Ascending aorta (tissue), 2 donors: ENCODE measurements around the gene APC2. TPM values are rescaled to one million over a fixed set of nuclear protein-coding genes. Genes with fewer than 3 reads are reported as not detected.
"Not testable (repeated sequence)": the region's sequence is repeated elsewhere in the genome, so short reads cannot be mapped to it uniquely, and the experiment has no call there.

Experiments
- DNase-seq, 2 donors: peaks; one replicate each; pipeline ENCODE4 v3.0.0-alpha.2; 2019; ENCODE audit warnings: low spot score in 2 of 2
- H3K27ac ChIP-seq, 2 donors: fragments of 200-600 bp; sonication (generic); one replicate each; pipeline ENCODE4 v1.5.1; 2016 to 2017; ENCODE audit warnings: mild to moderate bottlenecking in 1 of 2
- H3K27me3 ChIP-seq: fragments of 200-600 bp; sonication (generic); one replicate; pipeline ENCODE4 v1.5.1; 2017
- H3K36me3 ChIP-seq, 2 donors: fragments of 200-600 bp; sonication (generic); one replicate each; pipeline ENCODE4 v1.5.1; 2016
- H3K4me1 ChIP-seq, 2 donors: fragments of 200-600 bp; sonication (generic); one replicate each; pipeline ENCODE4 v1.5.1; 2016 to 2017; ENCODE audit warnings: mild to moderate bottlenecking in 1 of 2
- H3K4me3 ChIP-seq, 2 donors: fragments of 200-600 bp; sonication (generic); one replicate each; pipeline ENCODE4 v1.5.1; 2016 to 2017; ENCODE audit warnings: mild to moderate bottlenecking in 1 of 2
- H3K9me3 ChIP-seq, 2 donors: fragments of 200-600 bp; sonication (generic); one replicate each; pipeline ENCODE4 v1.5.1; 2016
- intact Hi-C: fragments of 100-400 bp; cut with DNase I; formaldehyde crosslinking; loops from one replicate; pipeline ENCODE4 v1.15.1; 2023
- total RNA-seq: library from RNA; depleted of rRNA; stranded (reverse); fragments of >200 nt; gene quantifications from one replicate; pipeline ENCODE4 v1.1.0, GENCODE V29; 2016
- TF ChIP-seq, protein P1 (sequence below), 3 experiments: fragments of 200-600 bp in 2 of 3; fragments of 450-650 bp in 1 of 3; sonication (generic) in 2 of 3; IDR thresholded peaks; one replicate each; pipeline ENCODE4 v1.5.1; 2016 to 2019; ENCODE audit warnings: antibody characterized with exemption in 3 of 3, mild to moderate bottlenecking in 1 of 3, moderate library complexity in 1 of 3

The APC2 gene
- total RNA-seq, 1 donor from 2014 or later, result not detected

DNA sequence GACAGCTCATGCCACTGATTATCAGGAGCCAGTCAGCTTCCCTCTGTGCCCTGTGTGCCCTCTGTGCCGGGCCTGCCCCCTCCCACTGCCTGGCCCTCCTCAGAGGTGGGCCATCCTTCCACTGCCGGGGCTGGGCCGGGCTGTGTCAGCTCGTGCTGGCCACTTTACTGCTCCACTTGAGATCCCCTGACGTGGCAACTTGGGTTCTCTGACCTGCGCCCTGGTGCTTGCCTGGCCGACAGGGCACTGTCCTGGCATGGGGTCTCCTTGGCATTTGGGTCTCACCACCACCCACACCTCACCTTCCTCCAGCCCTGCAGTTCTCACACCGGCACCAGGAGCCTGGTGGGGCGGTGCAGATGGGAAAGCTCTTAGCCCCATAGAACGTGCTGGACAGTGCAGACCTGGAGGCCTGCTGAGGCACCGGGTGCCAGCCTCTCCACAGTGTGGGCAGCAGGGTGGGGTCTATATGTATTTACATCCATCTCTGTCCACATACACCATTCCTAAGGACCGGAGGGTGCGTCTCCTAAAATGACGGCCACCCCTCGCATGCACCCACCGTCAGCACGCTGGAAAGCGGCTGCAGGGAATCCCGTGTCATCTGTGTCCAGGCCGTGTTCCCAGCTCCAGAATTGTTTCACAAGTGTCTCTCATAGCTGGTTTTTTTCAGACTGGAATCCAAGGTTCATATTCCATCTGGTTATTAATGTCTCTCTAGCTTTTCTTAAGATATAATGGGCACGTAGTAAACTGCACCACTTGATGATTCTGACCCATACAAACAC lies 30.8 kb upstream of the APC2 start:
- Histone ChIP-seq H3K36me3 (peaks cover 55 to 59% of the 10 kb centered on the region in 2 donors), H3K27ac (no peak overlapping the region), H3K9me3 (no peaks in the 10 kb centered on the region), H3K4me3 (no peak overlapping the region), H3K4me1 (peaks cover 12 to 21% of the 10 kb centered on the region in 2 donors), H3K27me3 (no peaks in the 10 kb centered on the region)
- DNase-seq, result no peak
- intact Hi-C loops, result no loop called here
- TF ChIP-seq, protein P1, sequence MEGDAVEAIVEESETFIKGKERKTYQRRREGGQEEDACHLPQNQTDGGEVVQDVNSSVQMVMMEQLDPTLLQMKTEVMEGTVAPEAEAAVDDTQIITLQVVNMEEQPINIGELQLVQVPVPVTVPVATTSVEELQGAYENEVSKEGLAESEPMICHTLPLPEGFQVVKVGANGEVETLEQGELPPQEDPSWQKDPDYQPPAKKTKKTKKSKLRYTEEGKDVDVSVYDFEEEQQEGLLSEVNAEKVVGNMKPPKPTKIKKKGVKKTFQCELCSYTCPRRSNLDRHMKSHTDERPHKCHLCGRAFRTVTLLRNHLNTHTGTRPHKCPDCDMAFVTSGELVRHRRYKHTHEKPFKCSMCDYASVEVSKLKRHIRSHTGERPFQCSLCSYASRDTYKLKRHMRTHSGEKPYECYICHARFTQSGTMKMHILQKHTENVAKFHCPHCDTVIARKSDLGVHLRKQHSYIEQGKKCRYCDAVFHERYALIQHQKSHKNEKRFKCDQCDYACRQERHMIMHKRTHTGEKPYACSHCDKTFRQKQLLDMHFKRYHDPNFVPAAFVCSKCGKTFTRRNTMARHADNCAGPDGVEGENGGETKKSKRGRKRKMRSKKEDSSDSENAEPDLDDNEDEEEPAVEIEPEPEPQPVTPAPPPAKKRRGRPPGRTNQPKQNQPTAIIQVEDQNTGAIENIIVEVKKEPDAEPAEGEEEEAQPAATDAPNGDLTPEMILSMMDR (IDR thresholded peaks at IDR 0.05), result no peak

DNA sequence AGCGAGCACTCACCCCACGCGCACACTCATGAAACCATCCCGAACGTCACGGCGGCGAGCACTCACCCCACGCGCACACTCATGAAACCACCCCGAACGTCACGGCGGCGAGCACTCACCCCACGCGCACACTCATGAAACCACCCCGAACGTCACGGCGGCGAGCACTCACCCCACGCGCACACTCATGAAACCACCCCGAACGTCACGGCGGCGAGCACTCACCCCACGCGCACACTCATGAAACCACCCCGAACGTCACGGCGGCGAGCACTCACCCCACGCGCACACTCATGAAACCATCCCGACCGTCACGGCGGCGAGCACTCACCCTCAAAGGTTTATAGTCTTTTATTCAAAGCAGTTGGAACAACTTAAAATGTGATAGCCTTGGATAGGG lies 29.8 kb upstream of the APC2 start:
- H3K4me3 ChIP-seq, intact Hi-C loops: not testable (repeated sequence)

GRCh38 chr19:1420590-1420989 lies 29.3 kb upstream of the APC2 start:
- peaks cover 67 to 73% of the 10 kb centered on the region in 2 donors for H3K36me3 ChIP-seq
- H3K4me1 ChIP-seq, result peaks cover 11 to 15% of the 10 kb centered on the region in 2 donors

More for the DNA sequence above, 29.8 kb upstream of the APC2 start:
- H3K9me3 ChIP-seq, H3K27me3 ChIP-seq, H3K27ac ChIP-seq, DNase-seq: not testable (repeated sequence)
- H3K4me1 ChIP-seq, result peaks cover 12 to 18% of the 10 kb centered on the region in 2 donors
- peaks cover 62 to 68% of the 10 kb centered on the region in 2 donors for H3K36me3 ChIP-seq

DNA sequence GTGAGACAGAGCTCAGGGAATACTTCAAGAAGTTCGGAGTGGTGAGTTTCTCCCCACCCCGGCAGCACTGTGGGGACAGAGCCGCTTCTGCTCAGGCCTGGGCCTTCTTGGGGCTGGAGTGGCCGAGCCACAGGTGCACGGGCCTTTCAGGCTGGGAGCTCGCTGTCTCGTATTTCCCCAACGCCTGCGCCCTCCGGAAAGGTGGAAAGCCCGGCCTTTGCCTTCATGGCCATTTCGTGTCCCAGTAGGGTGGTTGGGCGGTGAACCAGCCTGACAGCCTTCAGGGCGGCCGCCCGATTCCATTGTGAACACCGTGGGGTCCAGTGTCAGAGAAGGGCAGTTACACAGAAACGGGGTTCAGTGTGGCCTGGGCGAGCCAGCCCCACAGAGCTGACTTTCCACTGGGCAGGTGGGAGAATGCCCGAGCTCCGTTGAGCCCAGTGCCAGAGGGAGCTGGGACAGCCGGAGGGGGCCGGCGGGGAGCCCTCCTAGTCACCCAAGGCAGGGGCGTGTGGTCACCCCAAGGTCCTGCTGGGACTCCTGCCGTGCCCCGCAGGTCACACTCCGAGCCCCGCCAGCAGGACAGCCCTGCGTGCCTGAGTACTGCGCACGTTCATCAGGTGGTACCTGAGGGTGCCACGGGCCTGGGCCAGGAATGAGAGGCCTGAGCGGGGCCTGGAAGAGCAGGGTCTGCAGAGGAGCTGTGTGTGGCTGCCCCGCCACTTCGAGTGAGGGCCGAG lies 28.5 kb upstream of the APC2 start:
- Histone ChIP-seq H3K27me3 (no peaks in the 10 kb centered on the region), H3K36me3 (peaks cover 73 to 81% of the 10 kb centered on the region in 2 donors)
- TF ChIP-seq, protein P1 (IDR thresholded peaks at IDR 0.05), result no peak

More at GRCh38 chr19:1420590-1420989, 29.3 kb upstream of the APC2 start:
- intact Hi-C loops, result no loop called here
- TF ChIP-seq, protein P1 (IDR thresholded peaks at IDR 0.05), result no peak
- no peak for DNase-seq
- Histone ChIP-seq H3K27ac (no peak overlapping the region), H3K27me3 (no peaks in the 10 kb centered on the region), H3K4me3 (no peak overlapping the region), H3K9me3 (no peaks in the 10 kb centered on the region)

DNA sequence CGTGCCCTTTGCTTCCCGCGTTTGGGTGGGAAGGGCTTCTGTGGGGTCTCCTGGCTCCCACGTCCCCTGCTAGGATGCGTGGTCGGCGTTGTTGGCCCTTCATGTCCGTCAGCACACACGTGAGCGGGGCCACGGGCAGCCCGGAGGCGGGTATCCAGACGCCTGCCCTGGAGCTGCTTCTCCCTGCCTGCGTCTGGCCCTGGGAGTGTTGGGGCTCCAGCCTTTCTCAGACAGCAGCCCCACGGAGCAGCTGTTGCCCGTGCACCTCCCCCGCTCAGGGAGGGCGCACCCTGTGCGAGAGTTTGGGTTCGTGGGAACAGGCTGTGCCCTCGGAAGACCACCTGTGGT lies 28.0 kb upstream of the APC2 start:
- H3K4me3 ChIP-seq, result no peak overlapping the region
- H3K4me1 ChIP-seq, result peaks cover 0 to 2% of the 10 kb centered on the region in 2 donors
- no peaks in the 10 kb centered on the region for H3K9me3 ChIP-seq
- TF ChIP-seq, protein P1 (IDR thresholded peaks at IDR 0.05), result no peak
- H3K27me3 ChIP-seq, result no peaks in the 10 kb centered on the region
- no peak for DNase-seq
- H3K36me3 ChIP-seq, result peaks cover 78 to 84% of the 10 kb centered on the region in 2 donors
- intact Hi-C loops, result no loop called here
- no peak overlapping the region for H3K27ac ChIP-seq

More for the DNA sequence above, 28.5 kb upstream of the APC2 start:
- no peak overlapping the region for H3K27ac ChIP-seq
- no peaks in the 10 kb centered on the region for H3K9me3 ChIP-seq
- H3K4me1 ChIP-seq, result peaks cover 4 to 7% of the 10 kb centered on the region in 2 donors
- no peak for DNase-seq
- H3K4me3 ChIP-seq, result no peak overlapping the region
- intact Hi-C loops, result no loop called here

GRCh38 chr19:1422360-1422759 lies 27.6 kb upstream of the APC2 start:
- Histone ChIP-seq H3K9me3 (no peaks in the 10 kb centered on the region), H3K36me3 (peaks cover 82 to 89% of the 10 kb centered on the region in 2 donors)
- intact Hi-C loops, result no loop called here

More at GRCh38 chr19:1422360-1422759, 27.6 kb upstream of the APC2 start:
- no peak for DNase-seq
- Histone ChIP-seq H3K4me1 (no peaks in the 10 kb centered on the region), H3K27me3 (no peaks in the 10 kb centered on the region), H3K4me3 (no peak overlapping the region), H3K27ac (no peak overlapping the region)
- TF ChIP-seq, protein P1 (IDR thresholded peaks at IDR 0.05), result no peak
